GM18873 (cell line): Measurements from ENCODE around the gene RPS15.

Source experiments
- ATAC-seq: cut with Tn5 transposase; IDR thresholded peaks from one replicate; pipeline ENCODE4 v1.9.1; 2021; ENCODE audit warnings: mild to moderate bottlenecking, moderate library complexity, moderate number of reproducible peaks; ENCODE audit not compliant: unreplicated experiment, low FRiP score

RPS15 gene

DNA sequence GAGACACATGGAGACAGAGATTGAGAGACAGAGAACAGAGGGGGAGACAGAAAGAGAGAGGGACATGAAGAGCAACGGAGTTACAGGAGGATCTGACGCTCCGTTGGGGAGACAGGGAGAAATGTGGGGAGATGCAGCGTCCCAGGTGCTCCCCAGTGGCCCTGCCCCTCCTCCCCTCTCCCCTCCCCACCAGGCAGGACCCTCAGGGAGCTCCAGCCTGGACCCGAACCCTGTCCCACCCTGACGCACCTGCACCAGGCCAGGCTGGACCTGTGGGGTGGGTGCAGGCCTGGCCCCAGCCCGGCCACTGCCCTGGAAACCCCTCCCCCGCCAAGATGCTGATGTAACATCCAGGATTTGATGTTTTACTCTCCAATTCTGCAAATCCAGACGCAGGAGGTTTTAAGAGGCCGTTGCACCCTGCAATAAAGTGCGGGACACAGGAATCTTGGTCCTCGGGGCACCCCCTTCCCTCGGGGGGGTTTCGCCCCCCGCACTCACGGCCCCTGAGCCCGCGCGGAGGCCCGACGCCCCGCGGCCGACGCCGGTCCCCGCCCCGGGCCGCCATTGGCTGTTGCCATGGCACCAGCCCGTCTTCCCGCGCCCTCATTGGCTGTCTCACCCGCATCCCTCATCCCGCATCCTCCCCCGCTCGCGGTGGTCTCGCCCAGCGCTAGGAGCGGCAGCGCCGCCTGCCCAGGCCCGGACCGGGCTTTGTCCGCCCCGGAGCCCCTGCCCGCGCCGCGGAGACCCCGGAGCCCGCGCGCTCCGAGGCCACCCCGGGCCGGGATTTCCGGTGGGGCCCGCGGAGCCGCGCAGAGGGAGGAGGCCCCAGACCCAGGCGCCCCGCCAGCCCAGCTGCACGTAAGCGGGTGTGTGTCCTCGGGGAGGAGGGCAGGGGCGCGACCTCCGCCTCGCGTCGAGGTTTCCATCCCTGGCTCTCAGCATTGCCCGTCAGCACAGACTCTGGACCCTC is 11.6 kb downstream of the RPS15 start, which contains the start of gene APC2:
TSS of gene APC2 (plus strand) at position 655 of the 976 bp plus-strand sequence. CDS start 2,881 bp downstream, outside the sequence.
- no peak for ATAC-seq

DNA sequence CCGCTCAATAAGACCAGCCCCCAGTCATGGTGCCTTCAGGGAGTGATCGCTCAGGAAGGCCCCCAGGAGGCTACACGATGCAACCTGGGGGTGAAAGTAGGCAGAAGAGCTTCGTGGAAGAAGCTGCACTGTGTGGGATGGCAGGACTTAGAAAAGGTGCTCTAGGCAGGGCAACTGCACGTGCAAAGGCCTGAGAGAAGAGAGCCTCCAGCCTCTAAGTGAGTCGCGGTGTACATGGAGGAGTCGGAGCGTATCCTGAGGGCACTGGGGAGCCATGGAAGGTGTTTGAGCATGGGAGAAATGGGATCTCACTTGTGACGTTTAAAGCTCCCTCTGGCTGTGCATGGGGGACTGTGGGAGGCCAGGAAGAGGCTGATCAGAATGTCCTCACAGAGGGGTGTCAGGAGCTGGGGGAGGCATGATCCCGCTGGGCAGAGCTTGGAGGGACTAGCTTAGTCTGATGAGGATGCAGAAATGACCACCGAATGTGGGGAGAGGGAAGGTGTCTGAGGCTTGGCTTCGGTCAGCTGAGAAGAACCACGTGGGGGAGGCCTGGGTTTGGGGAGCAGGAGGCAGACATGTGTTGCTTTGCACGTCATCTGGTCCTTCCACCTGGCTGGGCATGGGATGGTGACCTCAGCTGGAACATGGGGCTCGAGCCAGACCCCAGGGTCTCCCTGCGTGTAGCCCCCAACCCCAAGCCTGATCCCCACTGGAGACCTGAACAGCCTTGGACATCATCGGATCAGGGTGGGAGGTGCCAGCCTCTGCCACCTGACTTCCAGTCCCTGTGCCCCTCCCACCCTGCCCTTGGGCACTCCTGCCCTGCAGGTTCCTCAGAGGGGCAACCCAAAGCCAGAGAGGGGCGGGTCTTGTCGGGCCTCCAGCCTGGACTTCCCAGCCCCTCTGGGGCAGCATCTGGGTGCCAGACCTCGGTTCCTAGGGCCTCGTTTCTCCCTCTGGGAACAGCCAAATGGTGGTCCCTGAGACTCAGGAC is 12.8 kb downstream of the RPS15 start:
- no peak for ATAC-seq

DNA sequence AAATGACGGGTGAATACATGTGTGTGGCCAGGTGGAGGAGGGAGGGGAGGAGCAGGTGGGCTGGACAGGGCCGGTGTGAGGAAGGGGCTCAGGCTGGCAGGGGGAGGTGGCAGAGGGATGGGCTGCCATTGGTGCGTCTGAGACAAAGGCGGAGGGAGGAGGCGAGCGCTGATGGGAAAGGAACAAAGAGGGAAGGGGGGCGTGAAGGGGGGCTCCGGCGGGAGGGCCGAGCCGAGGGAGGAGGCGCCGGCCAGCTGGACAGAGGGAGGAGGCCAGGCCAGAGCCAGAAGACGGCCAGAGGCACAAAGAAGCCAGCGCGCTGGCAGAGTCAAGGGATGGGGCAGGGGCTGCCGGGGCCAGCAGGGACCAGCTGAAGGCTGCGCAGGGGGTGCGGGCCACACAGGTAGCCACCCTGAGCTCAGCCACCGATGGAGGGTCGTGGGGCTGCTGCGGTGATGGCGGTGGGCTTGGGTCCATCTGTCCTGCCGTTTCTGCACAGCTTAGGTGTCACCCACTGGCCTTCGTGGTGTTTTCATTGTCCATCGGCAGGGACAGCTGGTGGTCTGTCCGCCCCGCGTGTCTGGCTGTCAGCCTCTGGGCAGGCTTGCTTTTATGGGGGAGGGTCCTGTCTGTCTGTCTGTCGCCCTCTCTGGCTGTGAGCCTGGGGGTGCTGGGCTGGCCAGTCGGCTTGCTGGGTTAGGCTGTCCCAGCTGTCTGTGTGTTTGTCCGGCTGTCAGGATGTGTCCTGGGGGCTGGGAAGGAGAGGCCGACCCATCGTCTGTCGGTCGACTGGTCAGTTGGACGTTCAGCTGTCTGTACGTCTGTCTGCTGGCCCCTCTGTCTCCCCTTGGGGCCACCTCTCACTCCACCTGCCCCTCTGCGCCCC is 14.0 kb downstream of the RPS15 start:
- ATAC-seq = no peak

DNA sequence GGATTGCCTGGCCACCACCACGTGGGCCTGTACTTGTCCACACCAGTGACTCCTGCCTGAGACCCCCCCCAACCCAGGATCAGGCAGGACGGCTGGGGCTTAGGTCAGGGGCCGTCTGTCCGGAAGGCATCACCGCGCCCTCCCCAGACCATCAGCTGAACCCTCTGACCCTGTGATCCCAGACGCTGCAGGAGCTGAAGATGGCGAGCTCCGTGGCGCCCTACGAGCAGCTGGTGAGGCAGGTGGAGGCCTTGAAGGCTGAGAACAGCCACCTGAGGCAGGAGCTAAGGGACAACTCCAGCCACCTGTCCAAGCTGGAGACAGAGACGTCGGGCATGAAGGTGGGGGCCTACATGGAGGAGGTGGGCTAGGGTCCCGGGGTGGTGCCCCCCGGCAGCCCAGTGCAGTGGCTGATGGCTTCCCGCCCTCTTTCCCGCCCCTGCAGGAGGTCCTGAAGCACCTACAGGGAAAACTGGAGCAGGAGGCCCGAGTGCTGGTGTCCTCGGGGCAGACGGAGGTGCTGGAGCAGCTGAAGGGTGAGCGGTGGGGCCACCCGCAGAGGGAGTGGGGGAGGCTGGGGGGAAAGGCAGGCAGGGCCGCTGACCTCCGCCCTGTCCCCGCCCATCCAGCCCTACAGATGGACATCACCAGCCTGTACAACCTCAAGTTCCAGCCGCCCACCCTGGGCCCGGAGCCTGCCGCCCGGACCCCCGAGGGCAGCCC is 14.8 kb downstream of the RPS15 start:
- no peak for ATAC-seq

DNA sequence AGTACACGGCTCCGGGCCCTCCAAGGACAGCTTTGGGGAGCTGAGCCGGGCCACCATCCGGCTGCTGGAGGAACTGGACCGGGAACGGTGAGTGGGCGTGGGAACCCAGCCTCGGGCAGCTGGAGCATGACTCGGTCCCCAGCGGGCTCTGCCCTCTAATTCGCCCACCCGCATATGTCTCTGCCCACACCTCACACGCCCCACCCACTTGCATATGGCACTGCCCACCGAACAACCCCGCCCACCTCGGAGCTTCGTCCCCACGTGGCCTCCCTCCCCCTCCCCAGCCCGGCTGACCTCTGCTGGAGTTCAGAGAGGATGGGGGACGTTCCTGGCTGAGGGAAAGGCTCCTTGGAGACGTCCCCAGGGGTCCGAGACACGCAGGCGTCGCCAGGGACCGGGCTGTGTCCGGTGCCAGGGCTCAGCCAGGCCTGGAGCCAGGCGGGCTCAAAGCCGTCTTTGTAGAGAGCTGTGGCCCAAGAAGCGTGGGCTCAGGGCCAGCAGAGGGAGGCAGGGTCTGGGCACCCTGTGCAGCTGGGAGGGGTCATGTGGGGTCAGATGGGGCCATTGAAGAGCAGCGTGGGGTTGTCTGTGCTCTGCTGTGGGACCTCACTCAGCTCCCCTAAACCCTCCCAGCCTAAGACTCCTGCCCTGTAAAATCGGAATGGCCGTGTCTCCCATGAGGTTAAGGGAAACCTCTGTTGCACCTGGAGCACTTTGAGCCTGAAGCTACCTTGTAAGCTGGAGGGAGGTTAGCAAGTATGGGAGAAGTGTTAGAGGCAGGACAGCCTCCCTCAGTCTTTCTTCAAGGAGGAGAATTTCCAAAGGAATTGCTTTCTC is 15.5 kb downstream of the RPS15 start:
- ATAC-seq = no peak

DNA sequence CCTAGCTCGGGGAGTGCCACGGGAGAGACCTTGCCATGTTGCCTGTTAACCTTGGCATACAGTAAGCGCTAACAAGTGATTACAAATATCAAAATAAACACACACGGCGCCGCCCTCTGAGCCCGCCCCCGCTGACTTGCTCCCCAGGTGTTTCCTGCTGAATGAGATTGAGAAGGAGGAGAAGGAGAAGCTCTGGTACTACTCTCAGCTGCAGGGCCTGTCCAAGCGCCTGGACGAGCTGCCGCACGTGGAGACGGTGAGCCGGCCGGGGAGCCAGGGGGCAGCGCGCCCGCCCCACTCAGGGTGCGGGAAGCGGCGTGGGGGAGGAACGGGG is 16.8 kb downstream of the RPS15 start:
- ATAC-seq = no peak

DNA sequence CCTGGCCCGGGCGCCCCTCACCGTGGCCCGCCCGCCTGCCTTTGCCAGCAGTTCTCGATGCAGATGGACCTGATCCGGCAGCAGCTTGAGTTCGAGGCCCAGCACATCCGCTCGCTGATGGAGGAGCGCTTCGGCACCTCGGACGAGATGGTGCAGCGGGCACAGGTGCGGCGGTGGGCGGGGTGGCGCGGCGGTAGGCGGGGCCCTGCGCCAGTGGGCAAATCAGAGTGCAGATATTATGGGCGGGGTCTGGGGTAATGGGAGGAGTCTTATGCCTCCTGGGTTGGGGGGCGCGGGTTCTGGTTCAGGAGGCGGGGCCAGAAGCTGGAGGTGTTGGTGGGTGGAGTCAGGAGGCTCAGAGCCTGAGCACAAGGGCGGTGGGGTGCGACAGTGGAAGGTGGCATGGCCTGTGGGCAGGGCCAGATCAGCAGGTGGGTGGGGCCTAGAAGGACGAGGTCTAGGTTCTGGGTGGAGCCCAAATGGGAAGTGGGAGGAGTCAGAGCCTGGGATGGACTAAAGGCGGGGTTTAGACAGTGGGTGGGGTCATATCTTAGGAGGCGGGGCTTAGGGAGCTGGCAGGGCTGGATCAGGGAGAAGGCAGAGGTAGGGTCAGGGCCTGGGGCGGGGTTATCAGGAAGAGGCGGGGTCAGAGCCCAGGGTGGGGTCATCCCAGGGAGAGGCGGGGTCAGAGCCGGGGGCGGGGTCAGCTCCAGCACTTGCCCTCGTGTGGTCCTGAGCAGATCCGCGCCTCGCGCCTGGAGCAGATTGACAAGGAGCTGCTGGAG is 17.3 kb downstream of the RPS15 start:
- ATAC-seq = no peak

DNA sequence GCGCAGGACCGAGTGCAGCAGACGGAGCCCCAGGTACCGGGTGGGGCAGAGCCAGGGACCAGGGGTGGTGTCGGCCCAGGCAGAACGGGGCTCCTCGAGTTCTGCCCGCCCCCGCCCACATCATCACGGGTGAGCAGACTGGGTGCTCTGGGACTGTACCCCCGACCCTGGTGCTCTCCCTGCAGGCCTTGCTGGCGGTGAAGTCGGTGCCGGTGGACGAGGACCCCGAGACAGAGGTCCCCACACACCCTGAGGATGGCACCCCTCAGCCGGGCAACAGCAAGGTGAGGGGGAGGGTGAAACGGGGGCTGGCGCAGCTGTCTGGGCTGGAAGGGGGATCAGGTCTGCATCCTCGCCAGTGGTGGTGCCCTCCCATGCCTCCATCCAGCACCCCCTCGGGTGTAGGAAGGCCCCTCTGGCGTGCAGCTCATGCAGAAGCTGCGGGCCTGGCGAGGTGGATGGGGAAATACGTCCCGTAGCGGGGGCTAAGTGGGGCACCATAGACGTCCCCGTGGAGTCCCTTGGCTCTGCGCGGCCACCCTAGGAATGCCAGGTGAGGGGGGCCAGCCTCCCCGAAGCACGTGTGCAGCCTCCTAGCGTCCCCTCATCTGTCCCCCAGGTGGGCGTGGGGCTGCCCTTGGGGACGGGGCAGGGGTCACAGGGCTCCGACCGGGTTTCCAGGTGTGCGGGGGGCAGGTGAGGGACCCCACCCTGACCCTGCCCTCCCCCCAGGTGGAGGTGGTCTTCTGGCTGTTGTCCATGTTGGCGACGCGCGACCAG is 18.1 kb downstream of the RPS15 start:
- no peak for ATAC-seq

DNA sequence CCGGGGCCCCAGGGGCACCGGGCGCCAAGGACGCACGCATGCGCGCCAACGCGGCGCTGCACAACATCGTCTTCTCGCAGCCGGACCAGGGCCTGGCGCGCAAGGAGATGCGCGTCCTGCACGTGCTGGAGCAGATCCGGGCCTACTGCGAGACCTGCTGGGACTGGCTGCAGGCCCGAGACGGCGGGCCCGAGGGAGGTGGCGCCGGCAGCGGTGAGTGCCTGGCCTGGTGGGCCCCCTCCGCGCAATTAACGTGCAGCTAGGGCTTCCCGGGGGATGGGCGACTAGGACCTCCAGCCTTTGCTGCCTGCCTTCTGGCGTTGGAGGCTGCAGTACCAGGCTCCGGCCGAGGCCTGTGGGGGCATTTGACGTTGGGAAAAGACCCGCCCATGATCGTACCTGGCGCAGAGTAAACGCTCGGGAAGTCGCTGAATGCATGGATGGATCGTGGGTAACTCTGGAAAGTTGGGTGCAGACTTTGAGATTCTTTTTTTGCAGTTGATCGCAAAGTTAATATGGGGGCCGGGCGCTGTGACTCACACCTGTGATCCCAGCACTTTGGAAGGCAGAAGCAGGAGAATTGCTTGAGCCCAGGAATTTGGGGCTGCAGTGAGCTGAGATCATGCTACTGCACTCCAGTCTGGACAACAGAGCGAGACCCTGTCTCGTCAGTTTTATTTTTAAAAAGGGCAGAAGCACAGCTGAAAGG is 19.0 kb downstream of the RPS15 start:
- ATAC-seq = no peak

DNA sequence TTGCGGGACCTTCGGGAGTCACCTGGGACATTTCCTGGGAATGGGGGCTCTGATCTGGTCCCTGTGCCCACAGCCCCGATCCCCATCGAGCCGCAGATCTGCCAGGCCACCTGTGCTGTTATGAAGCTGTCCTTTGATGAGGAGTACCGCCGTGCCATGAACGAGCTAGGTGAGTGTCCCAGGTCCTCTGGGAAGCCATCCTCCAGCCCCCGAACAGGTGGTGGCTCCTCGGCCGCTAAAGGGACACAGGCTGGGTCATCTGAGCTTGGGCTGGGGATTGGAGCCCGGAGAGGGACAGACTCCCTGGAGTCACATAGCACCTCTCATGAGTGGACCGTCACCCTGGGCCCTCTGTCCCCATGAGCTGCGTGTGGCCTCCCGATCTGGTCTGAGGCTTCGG is 19.7 kb downstream of the RPS15 start:
- ATAC-seq = no peak

DNA sequence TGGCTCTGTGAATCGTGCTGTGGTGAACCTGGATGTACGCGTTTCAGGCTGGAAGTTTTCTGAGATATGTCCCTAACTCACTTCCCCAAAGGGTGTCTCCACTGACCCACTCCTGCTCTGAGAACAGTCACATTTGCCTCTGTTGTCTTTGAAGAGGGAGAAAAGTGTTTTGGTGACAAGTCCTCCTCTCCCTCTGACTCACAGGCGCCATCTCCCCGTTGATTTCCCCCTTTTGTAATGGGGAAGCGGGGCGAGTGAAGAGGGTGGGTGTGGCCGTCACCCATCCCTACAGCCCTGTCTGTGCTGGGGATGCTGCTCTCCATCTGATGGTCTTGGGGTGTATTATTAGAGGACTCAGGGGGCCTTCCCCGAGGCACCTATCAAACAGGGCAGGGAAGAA is 21.3 kb downstream of the RPS15 start:
- no peak for ATAC-seq

DNA sequence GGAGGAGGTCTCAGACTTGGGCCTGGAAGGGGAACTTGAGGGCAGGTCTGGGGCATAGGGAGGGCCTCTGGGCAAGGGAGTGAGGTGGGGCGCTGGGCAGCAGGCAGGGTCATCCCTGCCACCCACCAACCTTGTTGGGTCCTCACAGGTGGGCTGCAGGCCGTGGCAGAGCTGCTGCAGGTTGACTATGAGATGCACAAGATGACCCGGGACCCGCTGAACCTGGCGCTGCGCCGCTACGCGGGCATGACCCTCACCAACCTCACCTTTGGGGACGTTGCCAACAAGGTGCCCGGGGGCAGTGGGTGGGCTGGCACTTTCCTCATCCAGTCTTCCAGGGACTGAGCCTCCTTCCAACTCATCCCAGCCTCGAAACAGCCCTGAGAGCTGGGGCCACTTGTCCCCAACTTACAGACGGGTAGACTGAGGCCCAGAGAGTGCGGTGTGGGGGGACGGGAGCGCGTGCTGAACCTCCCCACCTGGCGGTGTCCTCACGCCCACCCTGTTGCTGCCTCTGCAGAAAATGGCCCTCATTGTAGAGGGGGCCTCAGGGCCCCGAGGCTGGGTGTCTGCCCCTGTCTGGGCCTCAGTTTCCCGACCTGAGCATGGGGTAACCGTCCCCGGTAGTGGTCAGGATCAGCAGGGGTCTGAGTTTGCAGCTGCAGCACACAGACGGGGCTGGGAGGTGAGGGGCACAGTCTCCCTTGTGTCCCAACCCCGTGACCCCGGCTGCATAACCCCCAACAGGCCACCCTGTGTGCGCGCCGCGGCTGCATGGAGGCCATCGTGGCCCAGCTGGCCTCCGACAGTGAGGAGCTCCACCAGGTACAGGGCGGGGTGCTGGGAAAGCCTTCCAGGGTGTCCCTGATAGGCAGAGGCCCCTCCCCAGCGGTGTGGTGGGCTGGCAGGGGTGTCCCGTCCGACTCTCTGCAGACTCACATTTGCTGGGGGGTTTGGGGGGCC is 22.1 kb downstream of the RPS15 start:
- ATAC-seq = no peak

DNA sequence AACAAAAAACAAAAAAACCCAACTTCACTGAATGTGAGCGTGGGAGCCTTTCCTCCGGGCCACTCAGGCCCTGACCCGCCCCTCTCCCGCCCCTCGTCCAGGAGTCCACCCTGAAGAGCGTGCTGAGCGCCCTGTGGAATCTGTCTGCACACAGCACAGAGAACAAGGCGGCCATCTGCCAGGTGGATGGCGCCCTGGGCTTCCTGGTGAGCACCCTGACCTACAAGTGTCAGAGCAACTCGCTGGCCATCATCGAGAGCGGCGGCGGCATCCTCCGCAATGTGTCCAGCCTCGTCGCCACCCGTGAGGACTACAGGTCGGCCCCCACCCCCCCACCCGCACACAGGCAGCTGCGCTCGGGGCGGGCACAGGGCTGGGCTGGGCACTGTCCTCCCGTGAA is 23.7 kb downstream of the RPS15 start:
- ATAC-seq = no peak

DNA sequence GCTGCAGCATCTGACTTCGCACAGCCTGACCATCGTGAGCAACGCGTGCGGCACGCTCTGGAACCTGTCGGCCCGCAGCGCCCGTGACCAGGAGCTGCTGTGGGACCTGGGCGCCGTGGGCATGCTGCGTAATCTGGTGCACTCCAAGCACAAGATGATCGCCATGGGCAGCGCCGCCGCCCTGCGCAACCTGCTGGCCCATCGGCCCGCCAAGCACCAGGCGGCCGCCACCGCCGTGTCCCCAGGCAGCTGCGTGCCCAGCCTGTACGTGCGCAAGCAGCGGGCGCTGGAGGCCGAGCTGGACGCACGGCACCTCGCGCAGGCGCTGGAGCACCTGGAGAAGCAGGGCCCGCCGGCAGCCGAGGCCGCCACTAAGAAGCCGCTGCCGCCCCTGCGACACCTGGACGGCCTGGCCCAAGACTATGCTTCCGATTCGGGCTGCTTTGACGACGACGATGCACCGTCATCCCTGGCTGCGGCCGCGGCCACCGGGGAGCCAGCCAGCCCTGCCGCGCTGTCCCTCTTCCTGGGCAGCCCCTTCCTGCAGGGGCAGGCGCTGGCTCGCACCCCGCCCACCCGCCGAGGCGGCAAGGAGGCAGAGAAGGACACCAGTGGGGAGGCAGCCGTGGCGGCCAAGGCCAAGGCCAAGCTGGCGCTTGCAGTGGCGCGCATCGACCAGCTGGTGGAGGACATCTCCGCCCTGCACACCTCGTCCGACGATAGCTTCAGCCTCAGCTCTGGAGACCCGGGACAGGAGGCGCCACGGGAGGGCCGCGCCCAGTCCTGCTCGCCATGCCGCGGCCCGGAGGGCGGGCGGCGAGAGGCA is 27.2 kb downstream of the RPS15 start:
- ATAC-seq = no peak
